ENCODE data around the gene RELT. TPM values are rescaled to one million over a fixed set of nuclear protein-coding genes. Genes with fewer than 3 reads are reported as not detected.
"Not testable (repeated sequence)": the region's sequence is repeated elsewhere in the genome, so short reads cannot be mapped to it uniquely, and the experiment has no call there.

The RELT gene
- total RNA-seq, 1 donor from 2014 or later = 4.4 TPM

- no peak for DNase-seq (ENCODE audit: low read depth)
These were observed 52.5 kb downstream of the RELT start for GRCh38 chr11:73428699-73429098.

DNA sequence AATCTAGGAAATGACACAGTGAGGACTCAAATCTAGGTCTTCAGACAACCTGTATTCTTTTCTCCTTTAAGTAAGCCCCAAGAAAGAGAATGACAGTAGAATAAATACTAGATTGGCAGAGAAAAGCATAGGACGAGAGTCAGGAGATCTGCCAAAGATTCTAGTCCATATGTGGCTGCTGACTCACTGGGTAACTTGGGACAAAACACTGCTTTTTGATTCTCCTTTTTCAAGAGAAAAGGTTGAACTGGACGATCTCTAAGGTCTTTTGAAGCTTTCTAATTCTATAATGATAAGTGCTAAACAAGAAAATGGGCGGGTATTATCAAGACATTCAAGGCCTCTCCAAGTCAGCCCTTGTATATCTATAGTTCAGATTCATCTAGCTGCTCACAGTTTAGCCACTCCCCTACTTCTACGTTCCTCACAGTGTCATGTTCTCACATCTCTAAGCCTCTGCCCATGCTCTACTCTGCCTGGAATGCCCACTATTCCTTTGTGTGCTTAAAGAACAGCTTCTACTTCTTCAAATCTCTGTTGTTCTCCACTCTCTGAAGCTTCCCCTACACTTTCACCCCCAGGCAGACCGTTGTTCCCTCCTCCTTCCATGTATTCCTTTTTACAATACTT lies 53.0 kb downstream of the RELT start:
- DNase-seq (ENCODE audit: low read depth) = no peak

GRCh38 chr11:73430326-73430725 lies 54.1 kb downstream of the RELT start:
- DNase-seq (ENCODE audit: low read depth) = no peak

DNA sequence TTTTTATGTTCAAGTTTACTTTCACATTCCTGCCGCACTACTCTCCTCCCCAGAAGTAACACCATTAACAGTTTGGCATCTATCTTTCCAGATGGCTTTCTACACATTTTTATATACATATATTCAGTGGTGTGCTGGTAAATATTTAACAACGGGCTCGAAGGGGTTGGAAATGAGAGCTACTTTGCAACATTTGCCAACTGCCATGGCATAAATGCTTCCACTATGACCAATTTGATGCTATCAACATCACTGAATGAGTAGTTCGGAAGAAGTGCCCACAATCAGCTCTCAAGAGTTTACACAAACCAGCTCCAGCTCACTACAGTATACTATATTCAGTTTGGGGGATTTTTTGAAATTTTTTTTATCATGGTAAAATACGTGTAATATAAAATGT lies 55.2 kb downstream of the RELT start:
- no peak for DNase-seq (ENCODE audit: low read depth)

- DNase-seq (ENCODE audit: low read depth) = not testable (repeated sequence)
These were observed 60.7 kb downstream of the RELT start for GRCh38 chr11:73436859-73437258.

DNA sequence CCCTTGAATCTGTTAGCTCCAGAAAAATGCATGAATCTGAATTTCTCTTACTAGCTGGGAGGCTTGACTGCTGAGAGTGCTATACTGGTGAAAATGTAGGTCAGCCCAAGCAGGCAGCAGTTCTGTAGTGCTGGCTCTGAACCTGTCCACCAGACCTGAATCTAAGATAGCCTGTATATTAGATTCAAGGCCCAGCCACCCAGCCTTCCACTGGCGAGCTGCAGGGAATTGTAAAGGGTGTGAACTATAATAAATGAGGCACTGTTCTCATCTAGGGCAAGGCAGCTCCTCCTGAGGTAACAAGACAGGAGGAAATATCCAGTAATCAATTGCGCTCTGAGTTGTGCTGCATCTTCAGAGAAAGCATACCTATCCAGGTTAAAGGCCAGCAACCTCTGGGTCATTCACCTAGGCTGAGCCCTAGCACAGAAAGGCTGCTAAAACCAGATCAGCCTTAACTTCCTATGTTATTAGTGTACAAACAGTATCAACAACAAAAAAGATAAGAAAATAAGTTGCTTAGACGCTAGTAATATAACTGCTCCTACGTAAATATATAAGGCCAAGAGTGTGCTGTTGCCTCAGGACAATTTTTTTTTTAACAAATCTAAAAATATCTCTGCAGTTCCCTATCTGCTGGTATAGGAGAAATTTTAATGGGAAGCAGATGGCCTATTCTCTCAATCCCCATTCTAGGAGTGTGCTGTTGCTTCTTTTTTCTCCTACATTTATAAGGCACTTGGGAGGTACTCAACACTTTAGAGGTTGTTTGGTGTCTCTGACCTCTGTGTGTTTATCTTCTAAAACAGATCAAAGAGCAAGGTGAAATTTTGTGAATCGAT lies 63.0 kb downstream of the RELT start:
- no peak for DNase-seq (ENCODE audit: low read depth)

DNA sequence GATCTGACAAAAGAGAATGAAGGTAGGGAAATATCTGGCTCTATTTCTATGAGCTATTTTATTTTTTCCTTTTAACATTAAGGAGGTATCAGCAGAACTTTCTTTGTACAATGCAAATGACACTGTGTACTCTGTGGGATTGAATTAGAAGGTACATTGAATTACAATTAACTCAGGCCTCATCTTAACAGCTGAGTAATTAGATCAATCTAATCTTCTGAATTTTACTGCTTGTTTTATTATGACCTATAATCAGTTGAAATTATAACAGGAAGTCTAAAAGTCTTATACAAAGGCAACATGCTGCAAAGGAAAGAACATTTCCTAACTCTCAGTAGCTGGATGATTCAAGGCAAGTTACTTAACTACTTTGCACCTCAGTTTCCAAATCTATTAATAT lies 69.8 kb downstream of the RELT start:
- no peak for DNase-seq (ENCODE audit: low read depth)

- DNase-seq (ENCODE audit: low read depth) = no peak
These were observed 70.6 kb downstream of the RELT start for GRCh38 chr11:73446766-73447165.

Other genes starting within 250 kb of the RELT start
- 11.5 and 21.5 TPM in 2 replicates for gene FCHSD2, start 234.1 kb upstream of the RELT start, total RNA-seq
- 3.7 and 4.3 TPM in 2 replicates for gene P2RY2, start 158.1 kb upstream of the RELT start, total RNA-seq
- 3.6 and 10.9 TPM in 2 replicates for gene P2RY6, start 104.1 kb upstream of the RELT start, total RNA-seq
- 13.7 and 67.5 TPM in 2 replicates for gene ARHGEF17, start 68.1 kb upstream of the RELT start, total RNA-seq
- gene FAM168A, start 221.7 kb downstream of the RELT start, total RNA-seq = 7.3 and 32.8 TPM in 2 replicates

Measured in renal cortical epithelial cell (primary cell).